Measurements from ENCODE around the gene ARHGAP18. TPM values are rescaled to one million over a fixed set of nuclear protein-coding genes. Genes with fewer than 3 reads are reported as not detected.

Gene ARHGAP18
- total and polyA plus RNA-seq, 2 of the 13 experiments (the other 11 are each of a cell fraction or from before 2014, with no cell fraction given) = 58.2 to 115 TPM

- TF ChIP-seq NR2F6 (IDR thresholded peaks at IDR 0.05) (peak; percentile 48; the same call in 1 of the 2 replicates), NR2F6 (CRISPR knock-in tag; IDR thresholded peaks at IDR 0.05) (peak; percentile 76), MEIS2 (CRISPR knock-in tag; IDR thresholded peaks at IDR 0.05) (peak; percentile 95), ZNF841 (CRISPR knock-in tag; IDR thresholded peaks at IDR 0.05; ENCODE audit: borderline replicate concordance) (no peak), THRA (CRISPR knock-in tag; IDR thresholded peaks at IDR 0.05; ENCODE audit: borderline replicate concordance) (peak; percentile 50; the same call in 1 of the 2 replicates), SIX1 (CRISPR knock-in tag; IDR thresholded peaks at IDR 0.05; ENCODE audit: borderline replicate concordance) (peak; percentile 59), GTF3A (CRISPR knock-in tag; conservative IDR thresholded peaks at IDR 0.05) (no peak), ZNF670 (CRISPR knock-in tag; IDR thresholded peaks at IDR 0.05; ENCODE audit: borderline replicate concordance) (no peak; the same call in 1 of the 2 replicates), ZNF652 (CRISPR knock-in tag; IDR thresholded peaks at IDR 0.05; ENCODE audit: borderline replicate concordance, low read depth) (peak; percentile 61; the same call in 1 of the 2 replicates), EP300 (IDR thresholded peaks at IDR 0.05; ENCODE audit: low read depth in 2 of 2, low read length in 2 of 2) (peak; percentile 64 to 93; a peak in 3 of 4 replicates), EP300 (CRISPR knock-in tag; IDR thresholded peaks at IDR 0.05; ENCODE audit: borderline replicate concordance) (peak; percentile 77; the same call in 1 of the 2 replicates), JUN (CRISPR knock-in tag; IDR thresholded peaks at IDR 0.05) (peak; percentile 79; the same call in 1 of the 2 replicates), MED1 (CRISPR knock-in tag; IDR thresholded peaks at IDR 0.05) (peak; percentile 89), GABPB1 (CRISPR knock-in tag; IDR thresholded peaks at IDR 0.05) (peak; percentile 22; the same call in 1 of the 2 replicates), RNF219 (CRISPR knock-in tag; IDR thresholded peaks at IDR 0.05) (0 out of 2 replicates have a peak, but pooled peaks have one; percentile 50), PITX1 (CRISPR knock-in tag; IDR thresholded peaks at IDR 0.05) (peak; percentile 79; the same call in 1 of the 2 replicates), STAG1 (CRISPR knock-in tag; IDR thresholded peaks at IDR 0.05) (peak; percentile 31; the same call in 1 of the 2 replicates), KMT2A (CRISPR knock-in tag; IDR thresholded peaks at IDR 0.05) (peak; percentile 73)
- TF ChIP-seq, protein P1, sequence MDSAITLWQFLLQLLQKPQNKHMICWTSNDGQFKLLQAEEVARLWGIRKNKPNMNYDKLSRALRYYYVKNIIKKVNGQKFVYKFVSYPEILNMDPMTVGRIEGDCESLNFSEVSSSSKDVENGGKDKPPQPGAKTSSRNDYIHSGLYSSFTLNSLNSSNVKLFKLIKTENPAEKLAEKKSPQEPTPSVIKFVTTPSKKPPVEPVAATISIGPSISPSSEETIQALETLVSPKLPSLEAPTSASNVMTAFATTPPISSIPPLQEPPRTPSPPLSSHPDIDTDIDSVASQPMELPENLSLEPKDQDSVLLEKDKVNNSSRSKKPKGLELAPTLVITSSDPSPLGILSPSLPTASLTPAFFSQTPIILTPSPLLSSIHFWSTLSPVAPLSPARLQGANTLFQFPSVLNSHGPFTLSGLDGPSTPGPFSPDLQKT (CRISPR knock-in tag; IDR thresholded peaks at IDR 0.05; ENCODE audit: borderline replicate concordance) = no peak
- TF ChIP-seq, protein P2, sequence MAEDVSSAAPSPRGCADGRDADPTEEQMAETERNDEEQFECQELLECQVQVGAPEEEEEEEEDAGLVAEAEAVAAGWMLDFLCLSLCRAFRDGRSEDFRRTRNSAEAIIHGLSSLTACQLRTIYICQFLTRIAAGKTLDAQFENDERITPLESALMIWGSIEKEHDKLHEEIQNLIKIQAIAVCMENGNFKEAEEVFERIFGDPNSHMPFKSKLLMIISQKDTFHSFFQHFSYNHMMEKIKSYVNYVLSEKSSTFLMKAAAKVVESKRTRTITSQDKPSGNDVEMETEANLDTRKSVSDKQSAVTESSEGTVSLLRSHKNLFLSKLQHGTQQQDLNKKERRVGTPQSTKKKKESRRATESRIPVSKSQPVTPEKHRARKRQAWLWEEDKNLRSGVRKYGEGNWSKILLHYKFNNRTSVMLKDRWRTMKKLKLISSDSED (CRISPR knock-in tag; IDR thresholded peaks at IDR 0.05) = no peak
- TF ChIP-seq, protein P3, sequence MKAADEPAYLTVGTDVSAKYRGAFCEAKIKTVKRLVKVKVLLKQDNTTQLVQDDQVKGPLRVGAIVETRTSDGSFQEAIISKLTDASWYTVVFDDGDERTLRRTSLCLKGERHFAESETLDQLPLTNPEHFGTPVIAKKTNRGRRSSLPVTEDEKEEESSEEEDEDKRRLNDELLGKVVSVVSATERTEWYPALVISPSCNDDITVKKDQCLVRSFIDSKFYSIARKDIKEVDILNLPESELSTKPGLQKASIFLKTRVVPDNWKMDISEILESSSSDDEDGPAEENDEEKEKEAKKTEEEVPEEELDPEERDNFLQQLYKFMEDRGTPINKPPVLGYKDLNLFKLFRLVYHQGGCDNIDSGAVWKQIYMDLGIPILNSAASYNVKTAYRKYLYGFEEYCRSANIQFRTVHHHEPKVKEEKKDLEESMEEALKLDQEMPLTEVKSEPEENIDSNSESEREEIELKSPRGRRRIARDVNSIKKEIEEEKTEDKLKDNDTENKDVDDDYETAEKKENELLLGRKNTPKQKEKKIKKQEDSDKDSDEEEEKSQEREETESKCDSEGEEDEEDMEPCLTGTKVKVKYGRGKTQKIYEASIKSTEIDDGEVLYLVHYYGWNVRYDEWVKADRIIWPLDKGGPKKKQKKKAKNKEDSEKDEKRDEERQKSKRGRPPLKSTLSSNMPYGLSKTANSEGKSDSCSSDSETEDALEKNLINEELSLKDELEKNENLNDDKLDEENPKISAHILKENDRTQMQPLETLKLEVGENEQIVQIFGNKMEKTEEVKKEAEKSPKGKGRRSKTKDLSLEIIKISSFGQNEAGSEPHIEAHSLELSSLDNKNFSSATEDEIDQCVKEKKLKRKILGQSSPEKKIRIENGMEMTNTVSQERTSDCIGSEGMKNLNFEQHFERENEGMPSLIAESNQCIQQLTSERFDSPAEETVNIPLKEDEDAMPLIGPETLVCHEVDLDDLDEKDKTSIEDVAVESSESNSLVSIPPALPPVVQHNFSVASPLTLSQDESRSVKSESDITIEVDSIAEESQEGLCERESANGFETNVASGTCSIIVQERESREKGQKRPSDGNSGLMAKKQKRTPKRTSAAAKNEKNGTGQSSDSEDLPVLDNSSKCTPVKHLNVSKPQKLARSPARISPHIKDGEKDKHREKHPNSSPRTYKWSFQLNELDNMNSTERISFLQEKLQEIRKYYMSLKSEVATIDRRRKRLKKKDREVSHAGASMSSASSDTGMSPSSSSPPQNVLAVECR (CRISPR knock-in tag; IDR thresholded peaks at IDR 0.05; ENCODE audit: borderline replicate concordance) = peak; percentile 48; the same call in 1 of the 2 replicates
Observed at GRCh38 chr6:129717277-129717676, 7.3 kb upstream of the ARHGAP18 start (continued).
